Activated effector memory CD4-positive, alpha-beta T cell treated with anti-CD3 and anti-CD28 coated beads, Interleukin-2, amount 50 U/mL, for 16 hours (primary cell): ENCODE data around the gene KISS1R.

Source experiments
- DNase-seq: peaks from one replicate; pipeline ENCODE4 v3.0.0-alpha.2; 2020

KISS1R gene

GRCh38 chr19:900302-901111, 16.6 kb upstream of the KISS1R start:
- DNase-seq, result no peak

- DNase-seq, result no peak
Observed at GRCh38 chr19:901216-902092, 15.7 kb upstream of the KISS1R start.

GRCh38 chr19:902093-902370, 15.1 kb upstream of the KISS1R start:
- DNase-seq, result no peak

- DNase-seq, result no peak
Observed at GRCh38 chr19:902446-903226, 14.5 kb upstream of the KISS1R start.

- no peak for DNase-seq
Observed at GRCh38 chr19:903266-903797, 13.8 kb upstream of the KISS1R start.

- DNase-seq, result no peak
Observed at GRCh38 chr19:904545-904944, 12.6 kb upstream of the KISS1R start.

- no peak for DNase-seq
Observed at GRCh38 chr19:906480-906879, 10.7 kb upstream of the KISS1R start.

- DNase-seq, result no peak
Observed at GRCh38 chr19:907183-907853, 9.8 kb upstream of the KISS1R start.

GRCh38 chr19:911197-912033, 5.7 kb upstream of the KISS1R start:
- DNase-seq, result no peak

GRCh38 chr19:912181-913079, 4.7 kb upstream of the KISS1R start:
- DNase-seq, result peak; percentile 78

GRCh38 chr19:913080-913748, 3.9 kb upstream of the KISS1R start, which contains the start of gene R3HDM4:
Gene R3HDM4 (minus strand): TSS chr19:913219. CDS start chr19:913157, 62 bp downstream.
- DNase-seq, result peak; percentile 95

- DNase-seq, result peak; percentile 72
Observed at GRCh38 chr19:916645-917322, 349 bp upstream of the KISS1R start.

GRCh38 chr19:918152-918437, 962 bp downstream of the KISS1R start:
- DNase-seq, result no peak

- DNase-seq, result peak; percentile 75
Observed at GRCh38 chr19:918481-919198, 1.5 kb downstream of the KISS1R start.

GRCh38 chr19:919199-920050, 2.3 kb downstream of the KISS1R start:
- peak; percentile 78 for DNase-seq

- peak; percentile 89 for DNase-seq
Observed at GRCh38 chr19:920051-920864, 3.1 kb downstream of the KISS1R start.

- peak; percentile 70 for DNase-seq
Observed at GRCh38 chr19:924553-925086, 7.5 kb downstream of the KISS1R start.
